LNCAP (cell line): Measurements from ENCODE around the gene MTHFSD.

Experiments used
- TF ChIP-seq, protein P1 (sequence below): fragments of 450-650 bp; IDR thresholded peaks from 2 replicates; pipeline ENCODE4 v1.5.1; 2017; ENCODE audit warnings: mild to moderate bottlenecking

Gene MTHFSD

GRCh38 chr16:86575095-86575685, 20.2 kb upstream of the MTHFSD start:
- TF ChIP-seq, protein P1, sequence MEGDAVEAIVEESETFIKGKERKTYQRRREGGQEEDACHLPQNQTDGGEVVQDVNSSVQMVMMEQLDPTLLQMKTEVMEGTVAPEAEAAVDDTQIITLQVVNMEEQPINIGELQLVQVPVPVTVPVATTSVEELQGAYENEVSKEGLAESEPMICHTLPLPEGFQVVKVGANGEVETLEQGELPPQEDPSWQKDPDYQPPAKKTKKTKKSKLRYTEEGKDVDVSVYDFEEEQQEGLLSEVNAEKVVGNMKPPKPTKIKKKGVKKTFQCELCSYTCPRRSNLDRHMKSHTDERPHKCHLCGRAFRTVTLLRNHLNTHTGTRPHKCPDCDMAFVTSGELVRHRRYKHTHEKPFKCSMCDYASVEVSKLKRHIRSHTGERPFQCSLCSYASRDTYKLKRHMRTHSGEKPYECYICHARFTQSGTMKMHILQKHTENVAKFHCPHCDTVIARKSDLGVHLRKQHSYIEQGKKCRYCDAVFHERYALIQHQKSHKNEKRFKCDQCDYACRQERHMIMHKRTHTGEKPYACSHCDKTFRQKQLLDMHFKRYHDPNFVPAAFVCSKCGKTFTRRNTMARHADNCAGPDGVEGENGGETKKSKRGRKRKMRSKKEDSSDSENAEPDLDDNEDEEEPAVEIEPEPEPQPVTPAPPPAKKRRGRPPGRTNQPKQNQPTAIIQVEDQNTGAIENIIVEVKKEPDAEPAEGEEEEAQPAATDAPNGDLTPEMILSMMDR: no peak

DNA sequence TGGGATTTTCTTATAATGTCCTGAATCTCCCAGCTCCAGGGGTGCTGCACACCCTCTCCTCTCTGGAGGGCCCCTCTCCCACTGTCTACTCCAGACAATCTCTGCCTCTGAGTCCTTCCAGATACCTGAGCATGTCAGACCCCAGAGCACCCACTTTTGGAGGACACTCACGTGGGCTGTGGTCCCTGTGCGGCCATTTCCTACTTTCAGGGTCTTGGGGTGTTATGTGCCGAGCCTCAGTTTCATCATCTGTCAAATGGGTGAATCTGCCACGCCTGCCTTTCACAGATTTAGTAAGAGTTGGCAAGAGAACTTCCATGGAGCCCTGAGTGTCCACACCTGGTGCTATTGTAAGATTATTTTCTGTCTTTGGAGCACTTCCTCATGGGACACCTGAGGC, 19.6 kb upstream of the MTHFSD start:
- TF ChIP-seq, protein P1: no peak

DNA sequence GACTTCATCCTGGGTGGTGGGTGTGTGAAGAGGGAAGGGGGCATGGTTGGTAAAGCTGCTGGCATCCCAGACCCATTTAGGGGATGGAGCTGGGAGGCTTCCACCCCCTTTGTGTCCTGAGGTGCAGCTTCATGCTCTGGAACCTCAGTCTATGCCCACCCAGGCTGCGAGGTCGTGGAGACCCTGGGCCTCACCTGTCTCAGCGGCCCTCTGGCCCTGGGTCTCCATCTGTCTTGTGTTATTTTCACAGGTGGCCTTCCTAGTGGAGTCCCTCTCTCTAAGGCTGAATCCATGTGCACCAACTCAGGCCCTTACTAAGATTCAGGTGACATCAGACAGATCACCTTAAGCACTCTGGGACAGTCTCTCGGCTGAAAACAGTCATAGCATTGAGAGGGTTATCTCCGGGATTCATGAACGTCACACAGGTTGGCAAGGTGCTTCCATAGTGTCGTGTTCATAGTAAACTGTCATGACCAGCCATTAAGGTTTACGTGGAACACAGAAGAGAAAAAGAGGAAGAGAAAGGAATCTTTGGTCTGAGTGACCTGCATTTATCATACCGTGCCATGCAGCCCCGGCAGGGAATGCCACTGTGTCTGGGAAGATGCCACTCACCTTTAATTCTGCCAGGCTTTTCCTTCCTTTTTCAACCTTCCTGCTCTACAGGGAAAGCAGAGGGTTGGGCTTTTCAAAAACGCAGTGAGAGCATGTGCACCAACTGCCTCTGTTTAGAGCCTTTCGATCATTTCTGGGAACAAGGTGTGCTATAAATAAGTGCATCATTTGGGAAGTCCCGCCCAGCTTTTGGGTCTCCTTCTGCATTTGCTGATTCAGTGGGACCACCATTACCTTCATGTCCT, 18.8 kb upstream of the MTHFSD start:
- TF ChIP-seq, protein P1: no peak

- TF ChIP-seq, protein P1: no peak
These were observed 18.2 kb upstream of the MTHFSD start for GRCh38 chr16:86573215-86573614.

DNA sequence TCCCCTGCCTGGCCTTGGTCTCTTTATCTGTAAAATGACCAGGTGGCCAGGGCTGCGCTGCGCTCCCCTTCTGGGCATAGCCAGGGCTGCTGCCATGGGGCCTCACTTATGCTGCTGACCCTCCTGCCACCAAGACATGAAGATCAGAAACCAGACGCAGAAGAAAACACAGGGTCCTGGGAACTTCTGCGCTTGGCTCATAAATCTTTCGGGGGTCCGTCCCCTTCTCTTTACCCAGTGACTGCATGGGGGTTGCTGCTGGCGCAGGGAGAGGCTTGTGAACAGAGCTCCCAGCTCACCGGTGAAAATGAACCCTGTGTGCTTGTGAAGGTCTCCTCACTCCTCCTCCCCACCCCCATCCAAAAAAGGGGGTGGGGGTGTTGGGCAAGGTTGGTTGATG, 17.6 kb upstream of the MTHFSD start:
- TF ChIP-seq, protein P1: no peak

- TF ChIP-seq, protein P1: no peak
These were observed 17.0 kb upstream of the MTHFSD start for GRCh38 chr16:86572041-86572521.

- TF ChIP-seq, protein P1: no peak
These were observed 16.5 kb upstream of the MTHFSD start for GRCh38 chr16:86571530-86571915.
